NOMO-1 treated with DMSO at 0.1 percent for 48 hours (cell line): ENCODE data around the gene PRG2.

ENCODE experiments used
- DNase-seq: peaks from one replicate; lab custom pipeline; 2025; ENCODE audit not compliant: unreplicated experiment; lab: John Stamatoyannopoulos, UW

PRG2 gene

GRCh38 chr11:57397394-57397990 lies 7.0 kb upstream of the PRG2 start:
- peak; percentile 77 for DNase-seq

GRCh38 chr11:57396744-57397143 lies 6.3 kb upstream of the PRG2 start:
- no peak for DNase-seq

GRCh38 chr11:57395905-57396623 lies 5.6 kb upstream of the PRG2 start:
- no peak for DNase-seq

- DNase-seq: no peak
These were observed 3.9 kb upstream of the PRG2 start for GRCh38 chr11:57394203-57394965.

- DNase-seq: no peak
These were observed 2.3 kb upstream of the PRG2 start for GRCh38 chr11:57392763-57393105.

GRCh38 chr11:57392066-57392762 lies 1.8 kb upstream of the PRG2 start:
- DNase-seq: no peak

GRCh38 chr11:57391539-57391938 lies 1.1 kb upstream of the PRG2 start:
- peak; percentile 11 for DNase-seq

- no peak for DNase-seq
These were observed 661 bp upstream of the PRG2 start for GRCh38 chr11:57391111-57391510.

- no peak for DNase-seq
These were observed 3.0 kb downstream of the PRG2 start for GRCh38 chr11:57387289-57388030.

GRCh38 chr11:57386178-57386940 lies 4.1 kb downstream of the PRG2 start:
- DNase-seq: no peak

GRCh38 chr11:57380975-57381374 lies 9.5 kb downstream of the PRG2 start, which contains the start of gene PRG3:
Gene PRG3 (minus strand): TSS chr11:57381150. CDS start chr11:57380708, 442 bp downstream.
- DNase-seq: no peak

- DNase-seq: no peak
These were observed 10.7 kb downstream of the PRG2 start for GRCh38 chr11:57379732-57380131.

- no peak for DNase-seq
These were observed 12.3 kb downstream of the PRG2 start for GRCh38 chr11:57378186-57378585.

- DNase-seq: no peak
These were observed 13.3 kb downstream of the PRG2 start for GRCh38 chr11:57377107-57377506.

- DNase-seq: no peak
These were observed 14.1 kb downstream of the PRG2 start for GRCh38 chr11:57376095-57377090.

GRCh38 chr11:57375490-57375889 lies 15.0 kb downstream of the PRG2 start:
- no peak for DNase-seq

GRCh38 chr11:57374966-57375365 lies 15.5 kb downstream of the PRG2 start:
- DNase-seq: no peak

- no peak for DNase-seq
These were observed 17.3 kb downstream of the PRG2 start for GRCh38 chr11:57373146-57373545.

- no peak for DNase-seq
These were observed 19.5 kb downstream of the PRG2 start for GRCh38 chr11:57370941-57371340.
